GM12878 (cell line): ENCODE results near the gene TRIM71.

Experiments
- SMC3 ChIP-seq: IDR thresholded peaks from 2 replicates; pipeline ENCODE4 v1.6.1; 2011; ENCODE audit warnings: low read length, improper control_type of control experiment, borderline replicate concordance
- TF ChIP-seq, protein P1 (sequence below), 3 experiments: IDR thresholded peaks in 2 of 3; conservative IDR thresholded peaks in 1 of 3; 2 replicates each; pipeline ENCODE4 v1.5.1; 2011; ENCODE audit warnings: low read depth in 3 of 3, low read length in 3 of 3, mild to moderate bottlenecking in 3 of 3, control low read depth in 2 of 3, moderate library complexity in 2 of 3, inconsistent platforms in 1 of 3, mixed read lengths in 1 of 3; ENCODE audit not compliant: control insufficient read depth in 2 of 3, insufficient read depth in 1 of 3; ENCODE audit errors: extremely low read depth in 1 of 3
- TF ChIP-seq, protein P2 (sequence below): IDR thresholded peaks from 2 replicates; pipeline ENCODE4 v1.6.1; 2011; ENCODE audit warnings: low read depth, mild to moderate bottlenecking, low read length, moderate library complexity, borderline replicate concordance; ENCODE audit errors: extremely low read depth

GRCh38 chr3:32930161-32930560, 112.4 kb downstream of the TRIM71 start:
- TF ChIP-seq, protein P1, sequence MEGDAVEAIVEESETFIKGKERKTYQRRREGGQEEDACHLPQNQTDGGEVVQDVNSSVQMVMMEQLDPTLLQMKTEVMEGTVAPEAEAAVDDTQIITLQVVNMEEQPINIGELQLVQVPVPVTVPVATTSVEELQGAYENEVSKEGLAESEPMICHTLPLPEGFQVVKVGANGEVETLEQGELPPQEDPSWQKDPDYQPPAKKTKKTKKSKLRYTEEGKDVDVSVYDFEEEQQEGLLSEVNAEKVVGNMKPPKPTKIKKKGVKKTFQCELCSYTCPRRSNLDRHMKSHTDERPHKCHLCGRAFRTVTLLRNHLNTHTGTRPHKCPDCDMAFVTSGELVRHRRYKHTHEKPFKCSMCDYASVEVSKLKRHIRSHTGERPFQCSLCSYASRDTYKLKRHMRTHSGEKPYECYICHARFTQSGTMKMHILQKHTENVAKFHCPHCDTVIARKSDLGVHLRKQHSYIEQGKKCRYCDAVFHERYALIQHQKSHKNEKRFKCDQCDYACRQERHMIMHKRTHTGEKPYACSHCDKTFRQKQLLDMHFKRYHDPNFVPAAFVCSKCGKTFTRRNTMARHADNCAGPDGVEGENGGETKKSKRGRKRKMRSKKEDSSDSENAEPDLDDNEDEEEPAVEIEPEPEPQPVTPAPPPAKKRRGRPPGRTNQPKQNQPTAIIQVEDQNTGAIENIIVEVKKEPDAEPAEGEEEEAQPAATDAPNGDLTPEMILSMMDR (IDR thresholded peaks at IDR 0.05 in 2 of 3, conservative IDR thresholded peaks at IDR 0.05 in 1 of 3; ENCODE audit: control insufficient read depth in 2 of 3, extremely low read depth in 1 of 3, insufficient read depth in 1 of 3, low read depth in 3 of 3, low read length in 3 of 3), result no peak
- TF ChIP-seq, protein P2, sequence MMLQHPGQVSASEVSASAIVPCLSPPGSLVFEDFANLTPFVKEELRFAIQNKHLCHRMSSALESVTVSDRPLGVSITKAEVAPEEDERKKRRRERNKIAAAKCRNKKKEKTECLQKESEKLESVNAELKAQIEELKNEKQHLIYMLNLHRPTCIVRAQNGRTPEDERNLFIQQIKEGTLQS, result no peak
- no peak for TF ChIP-seq SMC3
